ENCODE data around the gene C2orf92. TPM values are rescaled to one million over a fixed set of nuclear protein-coding genes. Genes with fewer than 3 reads are reported as not detected.

Gene C2orf92
- total RNA-seq, 2 donors from 2014 or later, result 6.5 to 17.5 TPM

Other genes with a start within 250 kb of the C2orf92 start
- gene ANKRD36B, start 79.8 kb upstream of the C2orf92 start, total RNA-seq, result 10 to 100 TPM; 21.8 to 44.9 TPM
- gene COX5B, start 23.7 kb upstream of the C2orf92 start, total RNA-seq, result 100 to 1,000 TPM; 269 to 288 TPM
- gene ACTR1B, start 5.7 kb upstream of the C2orf92 start, total RNA-seq, result 100 to 1,000 TPM in 1 of 2 donors, 10 to 100 TPM in 1; 77.0 to 124 TPM
- gene ZAP70, start 43.9 kb downstream of the C2orf92 start, total RNA-seq, result 100 to 1,000 TPM; 164 to 235 TPM

All from activated naive CD4-positive, alpha-beta T cell treated with anti-CD3 and anti-CD28 coated beads, Interleukin-2, amount 50 U/mL, for 72 hours (primary cell).